RPMI7951 (cell line): ENCODE results near the gene INO80B. TPM values are rescaled to one million over a fixed set of nuclear protein-coding genes. Genes with fewer than 3 reads are reported as not detected.
A peak's percentile ranks its signal among the peaks of the same experiment; 100 is the strongest.
"Not testable (repeated sequence)": the region's sequence is repeated elsewhere in the genome, so short reads cannot be mapped to it uniquely, and the experiment has no call there.

Source experiments
- DNase-seq: peaks from one replicate; pipeline ENCODE4 v3.0.0-alpha.2; 2012; ENCODE audit warnings: low read depth
- total RNA-seq: library from RNA; depleted of rRNA; stranded (reverse); fragments of >200 nt; shearing (Covaris generic); gene quantifications from 2 replicates; pipeline ENCODE4 v1.2.3, GENCODE V29; 2014

INO80B gene
- total RNA-seq, 1 experiment from 2014 or later = 27.3 TPM

GRCh38 chr2:74425523-74425922, 29.4 kb upstream of the INO80B start:
- no peak for DNase-seq

- no peak for DNase-seq
Measured at GRCh38 chr2:74426181-74426758, 28.6 kb upstream of the INO80B start.

GRCh38 chr2:74427551-74427950, 27.3 kb upstream of the INO80B start:
- DNase-seq = no peak

- DNase-seq = no peak
Measured at GRCh38 chr2:74428675-74429074, 26.2 kb upstream of the INO80B start.

GRCh38 chr2:74429487-74430451, 25.1 kb upstream of the INO80B start:
- DNase-seq = no peak

- DNase-seq = no peak
Measured at GRCh38 chr2:74430502-74430901, 24.4 kb upstream of the INO80B start.

GRCh38 chr2:74436111-74436805, 18.6 kb upstream of the INO80B start:
- no peak for DNase-seq

GRCh38 chr2:74436848-74437695, 17.8 kb upstream of the INO80B start:
- DNase-seq = no peak

GRCh38 chr2:74438248-74438647, 16.6 kb upstream of the INO80B start:
- DNase-seq = no peak

- no peak for DNase-seq
Measured at GRCh38 chr2:74439373-74439772, 15.5 kb upstream of the INO80B start.

- DNase-seq = peak; percentile 76
Measured at GRCh38 chr2:74439803-74440377, 15.0 kb upstream of the INO80B start.

- peak; percentile 87 for DNase-seq
Measured at GRCh38 chr2:74440378-74441169, 14.3 kb upstream of the INO80B start.

GRCh38 chr2:74441170-74441689, 13.7 kb upstream of the INO80B start:
- DNase-seq = no peak

GRCh38 chr2:74441690-74442482, 13.0 kb upstream of the INO80B start, which contains the start of gene RTKN:
TSS of gene RTKN (minus strand) at chr2:74441937. CDS start at chr2:74441816, 121 bp downstream.
- DNase-seq = no peak

GRCh38 chr2:74442483-74443297, 12.2 kb upstream of the INO80B start:
- not testable (repeated sequence) for DNase-seq

GRCh38 chr2:74444498-74445318, 10.2 kb upstream of the INO80B start:
- no peak for DNase-seq

- no peak for DNase-seq
Measured at GRCh38 chr2:74447230-74447999, 7.5 kb upstream of the INO80B start.
